Osteoblast (primary cell): ENCODE measurements around the gene LRRC37B. TPM values are rescaled to one million over a fixed set of nuclear protein-coding genes. Genes with fewer than 3 reads are reported as not detected.

Experiments used
- DNase-seq: peaks from one replicate; pipeline ENCODE4 v3.0.0; 2011; ENCODE audit warnings: low spot score, mixed read lengths; ENCODE audit not compliant: insufficient read length; ENCODE audit errors: missing footprints
- H2AFZ ChIP-seq: 2 replicates; pipeline ENCODE4 v1.6.0; 2011; ENCODE audit warnings: mild to moderate bottlenecking, low read length
- H3K27ac ChIP-seq: 2 replicates; pipeline ENCODE4 v1.5.1; 2011; ENCODE audit warnings: mild to moderate bottlenecking, low read depth, low read length, moderate library complexity
- H3K27me3 ChIP-seq: 2 replicates; pipeline ENCODE4 v1.6.0; 2012; ENCODE audit warnings: mild to moderate bottlenecking, control low read depth, inconsistent platforms, low read length, moderate library complexity; ENCODE audit not compliant: insufficient read depth
- H3K36me3 ChIP-seq: 2 replicates; pipeline ENCODE4 v1.5.1; 2011; ENCODE audit warnings: mild to moderate bottlenecking, low read length, control low read depth, moderate library complexity; ENCODE audit not compliant: insufficient read depth
- H3K4me1 ChIP-seq: 2 replicates; pipeline ENCODE4 v1.5.1; 2011; ENCODE audit warnings: mild to moderate bottlenecking, low read length, control low read depth, moderate library complexity; ENCODE audit not compliant: insufficient read depth
- H3K4me2 ChIP-seq: 2 replicates; pipeline ENCODE4 v1.6.0; 2011; ENCODE audit warnings: mild to moderate bottlenecking, low read length; ENCODE audit not compliant: insufficient read depth
- H3K4me3 ChIP-seq: fragments of 200-600 bp; sonication (generic); 3 replicates; pipeline ENCODE4 v1.5.1; 2012; ENCODE audit warnings: mild to moderate bottlenecking, low read length, inconsistent platforms; ENCODE audit not compliant: insufficient read depth
- H3K79me2 ChIP-seq: 2 replicates; pipeline ENCODE4 v1.6.0; 2012; ENCODE audit warnings: mild to moderate bottlenecking, low read length, control low read depth, inconsistent platforms; ENCODE audit not compliant: insufficient read depth
- H3K9me3 ChIP-seq: 2 replicates; pipeline ENCODE4 v1.5.1; 2011; ENCODE audit warnings: low read depth, low read length, control low read depth
- H4K20me1 ChIP-seq: 2 replicates; pipeline ENCODE4 v1.6.0; 2012; ENCODE audit warnings: mild to moderate bottlenecking, low read length, control low read depth; ENCODE audit not compliant: insufficient read depth
- total RNA-seq: library from RNA; depleted of rRNA; stranded (reverse); fragments of >200 nt; gene quantifications from 2 replicates; pipeline ENCODE4 v1.2.3, GENCODE V29; 2012
- TF ChIP-seq, protein P1 (sequence below): IDR thresholded peaks from 2 replicates; pipeline ENCODE4 v1.5.1; 2011; ENCODE audit warnings: mild to moderate bottlenecking, low read depth, low read length, moderate library complexity; ENCODE audit errors: extremely low read depth

LRRC37B gene
- total RNA-seq, 1 donor = 17.0 TPM

DNA sequence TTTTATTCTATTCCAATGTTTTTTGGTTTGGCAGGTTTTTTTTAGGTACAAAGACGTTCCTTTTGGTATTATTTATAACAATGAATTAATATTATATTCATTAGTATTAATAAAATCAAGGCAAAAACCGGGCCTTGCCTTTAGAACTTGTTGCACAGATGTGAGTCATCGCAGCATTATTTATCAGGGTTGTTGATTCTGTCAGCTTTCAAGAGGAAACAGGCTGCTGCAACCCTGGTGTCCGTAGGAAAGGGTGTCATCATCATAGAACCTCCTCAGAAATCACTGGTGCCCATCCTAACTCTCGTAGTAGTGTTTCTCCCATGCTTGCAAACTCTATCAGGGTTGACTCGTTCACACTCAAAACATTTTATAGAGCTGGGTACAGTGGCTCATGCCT, 10.2 kb upstream of the LRRC37B start:
- Histone ChIP-seq H2AFZ (no peak overlapping the region), H3K9me3 (no peaks in the 10 kb centered on the region), H3K36me3 (peaks cover 74% of the 10 kb centered on the region), H3K4me2 (no peak overlapping the region), H3K27ac (no peak overlapping the region), H3K79me2 (no peaks in the 10 kb centered on the region), H4K20me1 (no peaks in the 10 kb centered on the region), H3K4me3 (no peak overlapping the region), H3K27me3 (no peaks in the 10 kb centered on the region), H3K4me1 (no peaks in the 10 kb centered on the region)
- TF ChIP-seq, protein P1, sequence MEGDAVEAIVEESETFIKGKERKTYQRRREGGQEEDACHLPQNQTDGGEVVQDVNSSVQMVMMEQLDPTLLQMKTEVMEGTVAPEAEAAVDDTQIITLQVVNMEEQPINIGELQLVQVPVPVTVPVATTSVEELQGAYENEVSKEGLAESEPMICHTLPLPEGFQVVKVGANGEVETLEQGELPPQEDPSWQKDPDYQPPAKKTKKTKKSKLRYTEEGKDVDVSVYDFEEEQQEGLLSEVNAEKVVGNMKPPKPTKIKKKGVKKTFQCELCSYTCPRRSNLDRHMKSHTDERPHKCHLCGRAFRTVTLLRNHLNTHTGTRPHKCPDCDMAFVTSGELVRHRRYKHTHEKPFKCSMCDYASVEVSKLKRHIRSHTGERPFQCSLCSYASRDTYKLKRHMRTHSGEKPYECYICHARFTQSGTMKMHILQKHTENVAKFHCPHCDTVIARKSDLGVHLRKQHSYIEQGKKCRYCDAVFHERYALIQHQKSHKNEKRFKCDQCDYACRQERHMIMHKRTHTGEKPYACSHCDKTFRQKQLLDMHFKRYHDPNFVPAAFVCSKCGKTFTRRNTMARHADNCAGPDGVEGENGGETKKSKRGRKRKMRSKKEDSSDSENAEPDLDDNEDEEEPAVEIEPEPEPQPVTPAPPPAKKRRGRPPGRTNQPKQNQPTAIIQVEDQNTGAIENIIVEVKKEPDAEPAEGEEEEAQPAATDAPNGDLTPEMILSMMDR = no peak
- DNase-seq = no peak

GRCh38 chr17:32007463-32008298, 498 bp downstream of the LRRC37B start:
- Histone ChIP-seq H3K4me2 (peak overlapping the region; percentile 96), H3K4me3 (peak overlapping the region; percentile 96), H3K36me3 (no peaks in the 10 kb centered on the region), H3K79me2 (peaks cover 46% of the 10 kb centered on the region), H4K20me1 (peaks cover 7% of the 10 kb centered on the region), H3K4me1 (peaks cover 9% of the 10 kb centered on the region), H2AFZ (peak overlapping the region; percentile 98), H3K9me3 (no peaks in the 10 kb centered on the region), H3K27ac (peak overlapping the region; percentile 58), H3K27me3 (no peaks in the 10 kb centered on the region)
- peak; percentile 85 for DNase-seq
- TF ChIP-seq, protein P1 = no peak

DNA sequence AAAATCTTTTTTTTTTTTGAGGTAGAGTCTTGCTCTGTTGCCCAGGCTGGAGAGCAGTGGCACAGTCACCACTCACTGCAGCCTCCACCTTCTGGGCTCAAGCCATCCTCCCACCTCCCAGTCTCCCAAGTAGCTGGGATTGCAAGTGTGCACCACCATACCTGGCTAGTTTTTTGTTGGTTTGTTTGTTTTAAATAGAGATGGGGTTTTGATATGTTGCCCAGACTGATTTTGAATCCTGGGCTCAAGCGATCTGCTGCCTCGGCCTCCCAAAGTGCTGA, 2.0 kb downstream of the LRRC37B start:
- peaks cover 7% of the 10 kb centered on the region for H4K20me1 ChIP-seq
- H3K36me3 ChIP-seq = no peaks in the 10 kb centered on the region
- H3K4me2 ChIP-seq = peak overlapping the region; percentile 96
- peaks cover 51% of the 10 kb centered on the region for H3K79me2 ChIP-seq
- no peak for DNase-seq
- H3K9me3 ChIP-seq = no peaks in the 10 kb centered on the region
- H3K27ac ChIP-seq = no peak overlapping the region
- no peaks in the 10 kb centered on the region for H3K27me3 ChIP-seq
- peaks cover 9% of the 10 kb centered on the region for H3K4me1 ChIP-seq
- no peak overlapping the region for H2AFZ ChIP-seq
- TF ChIP-seq, protein P1 = no peak
- H3K4me3 ChIP-seq = peak overlapping the region; percentile 96

- Histone ChIP-seq H3K27ac (no peak overlapping the region), H3K36me3 (no peaks in the 10 kb centered on the region), H3K4me2 (no peak overlapping the region), H3K9me3 (no peaks in the 10 kb centered on the region), H3K79me2 (peaks cover 54% of the 10 kb centered on the region), H4K20me1 (peaks cover 7% of the 10 kb centered on the region), H3K4me1 (peaks cover 9% of the 10 kb centered on the region), H3K4me3 (no peak overlapping the region), H2AFZ (no peak overlapping the region), H3K27me3 (no peaks in the 10 kb centered on the region)
- DNase-seq = no peak
- TF ChIP-seq, protein P1 = no peak
Measured at GRCh38 chr17:32010114-32010513, 2.9 kb downstream of the LRRC37B start.
